Right hindlimb (tissue), 1 donor: ENCODE data around the gene DLD.
A peak's percentile ranks its signal among the peaks of the same experiment; 100 is the strongest.
"Not testable (repeated sequence)": the region's sequence is repeated elsewhere in the genome, so short reads cannot be mapped to it uniquely, and the experiment has no call there.

ENCODE experiments used
- DNase-seq: peaks from one replicate; pipeline ENCODE4 v3.0.0-alpha.2; 2018

DLD gene

GRCh38 chr7:107874605-107875446 is 16.2 kb upstream of the DLD start:
- DNase-seq: peak; percentile 41

GRCh38 chr7:107876916-107877315 is 14.1 kb upstream of the DLD start:
- DNase-seq: no peak

GRCh38 chr7:107877731-107878382 is 13.1 kb upstream of the DLD start:
- DNase-seq: no peak

- DNase-seq: no peak
Observed at GRCh38 chr7:107878636-107879035, 12.3 kb upstream of the DLD start.

- DNase-seq: no peak
Observed at GRCh38 chr7:107879400-107880035, 11.5 kb upstream of the DLD start.

GRCh38 chr7:107882766-107883165 is 8.2 kb upstream of the DLD start:
- no peak for DNase-seq

- no peak for DNase-seq
Observed at GRCh38 chr7:107884066-107884818, 6.7 kb upstream of the DLD start.

- not testable (repeated sequence) for DNase-seq
Observed at GRCh38 chr7:107887827-107888226, 3.2 kb upstream of the DLD start.

- no peak for DNase-seq
Observed at GRCh38 chr7:107889992-107890391, 991 bp upstream of the DLD start.

GRCh38 chr7:107890493-107890961 is 456 bp upstream of the DLD start:
- no peak for DNase-seq

GRCh38 chr7:107891636-107892366 is 818 bp downstream of the DLD start:
- no peak for DNase-seq

- DNase-seq: not testable (repeated sequence)
Observed at GRCh38 chr7:107892367-107892741, 1.4 kb downstream of the DLD start.

- no peak for DNase-seq
Observed at GRCh38 chr7:107898997-107899594, 8.1 kb downstream of the DLD start.

- DNase-seq: no peak
Observed at GRCh38 chr7:107900496-107901015, 9.6 kb downstream of the DLD start.

- DNase-seq: no peak
Observed at GRCh38 chr7:107902381-107902780, 11.4 kb downstream of the DLD start.

- no peak for DNase-seq
Observed at GRCh38 chr7:107907790-107908189, 16.8 kb downstream of the DLD start.

- DNase-seq: no peak
Observed at GRCh38 chr7:107909445-107909844, 18.5 kb downstream of the DLD start.

- no peak for DNase-seq
Observed at GRCh38 chr7:107911981-107912380, 21.0 kb downstream of the DLD start.

- no peak for DNase-seq
Observed at GRCh38 chr7:107913851-107914250, 22.9 kb downstream of the DLD start.

GRCh38 chr7:107914831-107915230 is 23.8 kb downstream of the DLD start:
- DNase-seq: no peak

GRCh38 chr7:107915541-107915940 is 24.6 kb downstream of the DLD start:
- DNase-seq: no peak
